Common myeloid progenitor, CD34-positive (primary cell): Measurements from ENCODE around the gene TBL3.

Experiments used
- CTCF ChIA-PET: fragments of 350-600 bp; sonication (Branson Sonifier 250); formaldehyde crosslinking; loops from one replicate; lab custom pipeline; 2021; ENCODE audit warnings: antibody characterized with exemption; lab: Charles Lee
- POLR2A ChIA-PET: fragments of 350-600 bp; sonication (Branson Sonifier 250); formaldehyde crosslinking; loops from one replicate; lab custom pipeline; 2021; ENCODE audit warnings: antibody characterized with exemption; lab: Charles Lee
- DNase-seq, 3 donors: peaks; one replicate each; pipeline versions ENCODE4 v3.0.0 to v3.0.0-alpha.2; 2013
- H3K27ac ChIP-seq, 2 experiments: 1 replicate in 1 of 2; 2 replicates in 1 of 2; pipeline ENCODE4 v1.7.0; 2013; ENCODE audit warnings: inconsistent platforms in 2 of 2, low read length in 2 of 2, mild to moderate bottlenecking in 2 of 2, low read depth in 1 of 2, moderate library complexity in 1 of 2; ENCODE audit not compliant: severe bottlenecking in 2 of 2, insufficient read depth in 1 of 2, poor library complexity in 1 of 2
- H3K27me3 ChIP-seq, 5 experiments: replicated peaks in 2 of 5; 1 replicate in 3 of 5; 2 replicates in 2 of 5; pipeline versions ENCODE4 v1.6.1 to v1.7.0; 2013; ENCODE audit warnings: low read length in 4 of 5, mild to moderate bottlenecking in 2 of 5, moderate library complexity in 2 of 5, inconsistent platforms in 1 of 5; ENCODE audit not compliant: insufficient read depth in 5 of 5, control insufficient read depth in 4 of 5
- H3K36me3 ChIP-seq, 4 experiments: 1 replicate in 2 of 4; 2 replicates in 2 of 4; pipeline versions ENCODE4 v1.6.1 to v1.7.0; 2013; ENCODE audit warnings: low read length in 3 of 4, control low read depth in 1 of 4, mild to moderate bottlenecking in 1 of 4; ENCODE audit not compliant: control insufficient read depth in 4 of 4, insufficient read depth in 4 of 4
- H3K4me1 ChIP-seq, 4 experiments: 1 replicate in 3 of 4; 2 replicates in 1 of 4; pipeline versions ENCODE4 v1.6.1 to v1.7.1; 2013; ENCODE audit warnings: low read length in 3 of 4, mild to moderate bottlenecking in 3 of 4, control low read depth in 1 of 4, inconsistent platforms in 1 of 4, moderate library complexity in 1 of 4; ENCODE audit not compliant: control insufficient read depth in 4 of 4, insufficient read depth in 4 of 4; ENCODE audit errors: control extremely low read depth in 1 of 4
- H3K4me3 ChIP-seq, 7 experiments: 1 replicate in 4 of 7; 2 replicates in 3 of 7; pipeline versions ENCODE4 v1.5.1 to v1.7.0; 2013; ENCODE audit warnings: mild to moderate bottlenecking in 7 of 7, low read length in 6 of 7, moderate library complexity in 6 of 7, inconsistent platforms in 2 of 7, low read depth in 2 of 7, control low read depth in 1 of 7; ENCODE audit not compliant: insufficient read depth in 4 of 7, control insufficient read depth in 1 of 7; ENCODE audit errors: extremely low read depth in 1 of 7
- H3K9me3 ChIP-seq, 5 experiments: 1 replicate in 4 of 5; 2 replicates in 1 of 5; pipeline versions ENCODE4 v1.6.1 to v1.7.1; 2013; ENCODE audit warnings: low read length in 4 of 5, mild to moderate bottlenecking in 2 of 5, inconsistent platforms in 1 of 5, low read depth in 1 of 5, moderate library complexity in 1 of 5; ENCODE audit not compliant: control insufficient read depth in 4 of 5, insufficient read depth in 2 of 5; ENCODE audit errors: control extremely low read depth in 1 of 5
- WGBS: methylation state at CpG from one replicate; pipeline ENCODE4 v1.1.5; 2013; ENCODE audit not compliant: insufficient coverage; 5-methylcytosine and 5-hydroxymethylcytosine counted together

TBL3 gene

DNA sequence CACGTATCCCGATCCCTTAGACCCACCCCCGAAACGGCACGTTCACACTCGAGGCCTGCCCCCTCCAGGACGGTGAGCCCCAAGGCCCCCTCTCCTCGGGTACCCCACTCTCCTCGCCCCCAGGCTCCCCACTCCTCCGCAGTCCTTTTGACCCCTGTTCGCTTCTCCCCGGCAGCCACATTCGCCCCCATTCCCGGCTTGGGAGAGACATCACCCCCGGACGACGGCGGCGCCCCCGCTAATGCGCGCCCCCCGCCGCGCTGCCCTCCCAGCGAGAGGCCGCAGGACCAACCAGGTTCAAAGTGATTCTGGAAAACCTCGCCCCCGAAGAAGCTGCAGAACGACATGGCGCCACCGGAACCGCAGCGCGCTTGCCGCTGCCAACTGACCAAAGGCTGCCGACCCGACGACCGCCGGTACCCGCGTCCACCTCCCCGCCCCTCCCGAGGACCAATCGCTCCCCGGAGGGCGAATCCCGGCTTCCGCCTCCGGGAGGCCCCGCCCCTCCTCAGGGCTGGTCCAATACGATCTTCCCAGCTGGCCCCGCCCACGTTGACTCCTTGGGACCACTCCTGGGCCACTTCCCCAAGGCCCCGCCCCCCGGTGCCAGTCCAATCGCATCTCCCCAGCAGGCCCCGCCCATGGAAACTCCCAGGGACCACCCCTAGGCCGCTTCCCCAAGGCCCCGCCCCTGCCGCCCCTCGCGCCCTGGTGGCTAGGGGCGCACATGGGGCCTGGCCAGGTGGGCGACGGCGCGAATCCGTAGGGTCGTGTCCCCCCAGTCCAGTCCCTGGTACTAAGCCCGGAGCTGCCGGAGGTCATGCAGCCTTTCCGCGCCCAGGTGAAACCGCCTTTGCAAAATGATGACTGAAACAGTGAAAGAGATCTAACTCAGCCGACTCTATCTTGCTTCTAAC, 28.8 kb upstream of the TBL3 start, which contains the start of gene MSRB1:
MSRB1 (minus strand) TSS at position 390 of the 917 bp plus-strand sequence; CDS start at position 347, 43 bp downstream.
- H3K27ac ChIP-seq, result peak within 1 kb of the TSS in 1 of 2 experiments; percentile 79
- H3K27me3 ChIP-seq, result no peaks in the 10 kb centered on the region
- peak; percentile 97 to 98 (median 98) for DNase-seq
- H3K4me1 ChIP-seq, result peaks cover 3 to 25% (median 19%) of the 10 kb centered on the region in 4 experiments
- ChIA-PET CTCF (interaction anchor here (0.7 to 0.9 kb wide), 4 partner anchors 10 to 179 kb away, joined by 3 read pairs; no protein-coding TSS in a partner anchor), POLR2A (interaction anchor here (0.5 to 1.9 kb wide), 3 partner anchors 22 to 161 kb away, joined by 3 to 11 read pairs (median 4); partner anchors contain the start of genes NUBP2, RPS2 and SPSB3)
- peak within 1 kb of the TSS; percentile 66 to 85 (median 83) for H3K4me3 ChIP-seq
- WGBS, result 2% methylated on average over 31 of the region's 77 CpGs
- H3K9me3 ChIP-seq, result no peaks in the 10 kb centered on the region
- H3K36me3 ChIP-seq, result peaks cover 5 to 31% (median 22%) of the 10 kb centered on the region in 4 experiments

DNA sequence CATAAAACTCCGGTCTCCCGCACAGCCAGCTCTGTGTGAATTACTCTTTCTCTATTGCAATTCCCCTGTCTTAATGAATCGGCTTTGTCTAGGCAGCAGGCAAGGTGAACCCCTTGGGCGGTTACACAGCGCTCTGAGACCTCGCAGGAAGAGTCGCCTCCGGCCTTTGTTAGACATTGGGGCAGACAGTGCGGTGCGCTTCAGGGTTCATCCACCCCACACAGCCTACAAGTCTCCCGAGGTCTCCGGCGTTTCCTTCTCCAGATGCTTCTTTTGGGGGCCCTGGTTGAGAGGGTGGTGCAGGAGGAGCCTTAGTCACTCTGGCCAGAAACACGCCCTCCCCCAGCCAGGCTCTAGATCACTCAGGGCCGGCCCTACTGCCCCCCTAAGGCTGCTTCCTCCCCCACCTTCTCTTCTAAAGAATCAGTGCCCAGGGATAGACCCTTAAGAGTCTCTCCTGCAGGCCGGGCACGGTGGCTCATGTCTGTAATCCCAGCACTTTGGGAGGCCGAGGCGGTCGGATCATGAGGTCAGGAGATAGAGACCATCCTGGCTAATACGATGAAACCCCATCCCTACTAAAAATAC, 27.1 kb upstream of the TBL3 start:
- WGBS, result 100% methylated on average over 10 of the region's 21 CpGs
- POLR2A ChIA-PET, result interaction anchor here (0.8 kb wide), 1 partner anchor 19 kb away, joined by 3 read pairs; no protein-coding TSS in a partner anchor
- CTCF ChIA-PET, result interaction anchor here (0.6 kb wide), 1 partner anchor 12 kb away, joined by 4 read pairs; no protein-coding TSS in a partner anchor

DNA sequence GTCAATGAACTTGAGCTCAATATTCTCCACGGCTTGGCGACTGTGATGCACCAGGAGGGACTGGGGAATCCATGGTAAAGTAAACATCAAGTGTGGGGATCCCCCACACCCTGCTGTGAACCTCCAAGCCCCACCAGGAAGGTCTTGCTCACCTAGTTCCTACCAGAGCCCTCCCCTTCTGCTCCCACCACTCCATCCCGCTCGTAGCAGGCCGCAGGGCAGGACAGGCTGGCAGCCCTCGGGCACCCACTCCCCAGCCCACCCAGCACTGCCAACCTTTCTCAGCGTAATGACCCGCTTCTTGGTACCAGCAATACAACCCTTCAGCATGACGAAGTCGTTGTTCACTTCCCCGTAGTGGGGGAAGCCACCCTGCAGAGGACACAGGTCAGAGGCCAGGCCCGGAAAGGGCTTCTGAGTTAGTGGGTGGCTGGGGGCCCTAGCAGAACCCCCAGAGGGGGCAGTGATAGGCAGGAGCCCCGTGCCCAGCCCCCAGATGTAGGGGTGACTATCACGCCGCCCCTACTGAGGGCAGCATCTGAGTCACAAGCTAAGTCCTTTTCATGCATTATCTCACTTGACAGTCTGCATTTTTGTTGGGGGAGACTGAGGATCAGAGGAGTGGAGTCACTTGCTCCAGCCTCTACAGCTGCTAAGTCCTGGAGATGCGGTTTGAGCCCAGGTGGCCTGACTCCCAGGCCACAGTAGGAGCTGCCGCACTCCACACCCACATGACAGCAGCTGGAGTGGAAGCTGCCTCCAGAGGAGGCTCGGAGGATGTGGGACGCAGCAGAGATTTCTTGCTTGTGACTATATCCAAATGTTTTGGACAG, 26.1 kb upstream of the TBL3 start:
- 96% methylated on average over 15 of the region's 19 CpGs for WGBS
- CTCF ChIA-PET, result no interaction called here
- peaks cover 3 to 25% (median 19%) of the 10 kb centered on the region in 4 experiments for H3K4me1 ChIP-seq

More for the DNA sequence above, 27.1 kb upstream of the TBL3 start:
- Histone ChIP-seq H3K9me3 (no peaks in the 10 kb centered on the region), H3K27ac (no peak overlapping the region), H3K36me3 (peaks cover 0 to 14% (median 10%) of the 10 kb centered on the region in 4 experiments), H3K4me3 (no peak overlapping the region), H3K27me3 (no peaks in the 10 kb centered on the region), H3K4me1 (peaks cover 3 to 25% (median 19%) of the 10 kb centered on the region in 4 experiments)
- no peak for DNase-seq

DNA sequence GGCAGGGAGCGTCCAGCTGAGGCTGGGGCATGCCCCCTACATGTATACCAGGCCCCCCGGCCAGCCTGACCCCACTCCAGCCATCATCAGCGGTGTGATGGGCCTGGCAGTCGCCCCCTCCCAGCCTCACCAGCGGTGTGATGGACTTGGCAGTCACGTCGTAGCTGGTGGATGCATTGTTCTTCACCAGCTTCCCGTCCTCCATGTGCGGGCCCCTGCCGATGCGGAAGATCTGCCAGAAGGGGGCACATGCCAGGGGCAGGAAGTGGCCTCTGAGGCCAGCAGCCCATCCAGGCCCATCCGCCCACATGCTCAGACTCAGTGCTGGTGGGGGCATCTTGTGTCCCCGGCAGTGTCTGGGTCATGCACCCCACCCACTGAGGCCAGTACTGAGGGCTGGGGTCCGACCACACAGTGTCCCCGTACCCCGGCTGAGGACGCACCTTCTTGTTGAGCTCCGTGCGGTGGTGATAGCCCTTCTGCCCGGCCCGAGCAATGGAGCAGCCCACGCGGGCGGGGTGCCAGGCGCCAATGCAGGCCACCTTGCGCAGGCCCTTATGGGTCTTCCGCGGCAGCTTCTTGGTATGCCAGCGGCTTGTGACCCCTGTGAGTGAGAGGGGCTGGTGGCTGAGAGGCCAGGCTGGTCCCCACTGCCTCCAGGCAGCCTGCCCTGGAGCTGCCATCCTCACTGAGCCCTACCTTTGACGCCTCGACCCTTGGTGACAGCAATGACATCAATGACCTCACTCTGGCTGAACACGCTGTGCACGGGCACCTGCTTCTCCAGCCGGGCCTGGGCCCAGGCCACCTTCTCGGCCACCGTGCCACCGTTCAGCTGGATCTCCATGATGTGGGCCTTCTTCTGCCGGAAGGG, 25.1 kb upstream of the TBL3 start:
- H3K36me3 ChIP-seq, result no peaks in the 10 kb centered on the region
- no peaks in the 10 kb centered on the region for H3K9me3 ChIP-seq
- 96% methylated on average over 33 of the region's 38 CpGs for WGBS
- H3K27me3 ChIP-seq, result no peaks in the 10 kb centered on the region
- no peak overlapping the region for H3K4me3 ChIP-seq
- POLR2A ChIA-PET, result no interaction called here
- no peak for DNase-seq
- CTCF ChIA-PET, result interaction anchor here (0.6 to 1.0 kb wide), 3 partner anchors 10 to 19 kb away, joined by 3 read pairs; no protein-coding TSS in a partner anchor
- peaks cover 3 to 19% (median 14%) of the 10 kb centered on the region in 4 experiments for H3K4me1 ChIP-seq
- no peak overlapping the region for H3K27ac ChIP-seq

More for the DNA sequence above, 26.1 kb upstream of the TBL3 start:
- Histone ChIP-seq H3K36me3 (peaks cover 0 to 5% (median 3%) of the 10 kb centered on the region in 4 experiments), H3K27me3 (no peaks in the 10 kb centered on the region), H3K9me3 (no peaks in the 10 kb centered on the region), H3K4me3 (no peak overlapping the region), H3K27ac (no peak overlapping the region)
- POLR2A ChIA-PET, result no interaction called here
- DNase-seq, result no peak

DNA sequence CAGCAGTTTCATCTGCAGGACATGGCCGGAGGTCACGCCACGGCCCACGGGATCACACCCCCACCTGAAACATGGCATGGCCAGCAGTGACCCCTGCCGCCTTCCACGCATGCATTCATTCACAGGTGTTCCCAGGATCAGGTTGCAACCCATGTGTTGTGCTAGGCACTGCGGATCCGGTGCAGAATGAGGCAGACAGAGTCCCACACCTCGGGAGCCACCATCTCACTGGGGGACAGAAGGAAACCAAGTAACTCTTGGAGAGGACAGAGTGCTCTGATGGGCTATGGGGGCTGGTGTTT, 24.5 kb upstream of the TBL3 start:
- 97% methylated on average over 9 of the region's 9 CpGs for WGBS
- Histone ChIP-seq H3K27me3 (no peaks in the 10 kb centered on the region), H3K27ac (no peak overlapping the region), H3K9me3 (no peaks in the 10 kb centered on the region), H3K36me3 (no peaks in the 10 kb centered on the region), H3K4me3 (no peak overlapping the region), H3K4me1 (peaks cover 0 to 13% (median 9%) of the 10 kb centered on the region in 4 experiments)
- ChIA-PET POLR2A (no interaction called here), CTCF (interaction anchor here (0.8 to 1.0 kb wide), 2 partner anchors 10 to 16 kb away, joined by 3 read pairs; no protein-coding TSS in a partner anchor)
- DNase-seq, result no peak

DNA sequence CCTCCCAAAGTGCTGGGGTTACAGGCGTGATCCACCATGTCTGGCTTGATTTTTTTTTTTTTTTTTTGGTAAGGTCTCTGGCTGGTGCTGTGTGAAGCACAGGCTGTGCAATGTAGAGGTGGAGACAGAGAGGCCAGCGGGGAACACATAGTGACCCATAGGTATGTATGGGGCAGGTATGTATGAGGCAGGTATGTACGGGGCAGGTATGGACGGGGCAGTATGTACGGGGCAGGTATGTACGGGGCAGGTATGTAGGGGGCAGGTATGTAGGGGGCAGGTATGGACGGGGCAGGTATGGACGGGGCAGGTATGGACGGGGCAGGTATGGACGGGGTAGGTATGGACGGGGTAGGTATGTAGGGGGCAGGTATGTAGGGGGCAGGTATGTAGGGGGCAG, 22.3 kb upstream of the TBL3 start:
- Histone ChIP-seq H3K4me3 (no peak overlapping the region), H3K4me1 (no peaks in the 10 kb centered on the region), H3K27ac (no peak overlapping the region), H3K36me3 (no peaks in the 10 kb centered on the region), H3K27me3 (no peaks in the 10 kb centered on the region), H3K9me3 (no peaks in the 10 kb centered on the region)
- CTCF ChIA-PET, result interaction anchor here (0.6 kb wide), 1 partner anchor 331 kb away, joined by 3 read pairs; no protein-coding TSS in a partner anchor
- WGBS, result 99% methylated on average over 7 of the region's 11 CpGs
- POLR2A ChIA-PET, result no interaction called here
- DNase-seq, result no peak
